C4-2B (cell line): ENCODE results near the gene SLC6A2.
A peak's percentile ranks its signal among the peaks of the same experiment; 100 is the strongest.

Experiments used
- H3K27ac ChIP-seq: fragments of 450-650 bp; 2 replicates; pipeline ENCODE4 v1.5.1; 2017
- ZFX ChIP-seq: fragments of 450-650 bp; IDR thresholded peaks from 2 replicates; pipeline ENCODE4 v1.6.1; 2017
- TF ChIP-seq, protein P1 (sequence below): fragments of 450-650 bp; conservative IDR thresholded peaks from 2 replicates; pipeline ENCODE4 v1.5.1; 2017; ENCODE audit warnings: mild to moderate bottlenecking

The SLC6A2 gene

GRCh38 chr16:55638256-55638655, 17.5 kb upstream of the SLC6A2 start:
- no peak overlapping the region for H3K27ac ChIP-seq
- TF ChIP-seq ZFX: no peak
- TF ChIP-seq, protein P1, sequence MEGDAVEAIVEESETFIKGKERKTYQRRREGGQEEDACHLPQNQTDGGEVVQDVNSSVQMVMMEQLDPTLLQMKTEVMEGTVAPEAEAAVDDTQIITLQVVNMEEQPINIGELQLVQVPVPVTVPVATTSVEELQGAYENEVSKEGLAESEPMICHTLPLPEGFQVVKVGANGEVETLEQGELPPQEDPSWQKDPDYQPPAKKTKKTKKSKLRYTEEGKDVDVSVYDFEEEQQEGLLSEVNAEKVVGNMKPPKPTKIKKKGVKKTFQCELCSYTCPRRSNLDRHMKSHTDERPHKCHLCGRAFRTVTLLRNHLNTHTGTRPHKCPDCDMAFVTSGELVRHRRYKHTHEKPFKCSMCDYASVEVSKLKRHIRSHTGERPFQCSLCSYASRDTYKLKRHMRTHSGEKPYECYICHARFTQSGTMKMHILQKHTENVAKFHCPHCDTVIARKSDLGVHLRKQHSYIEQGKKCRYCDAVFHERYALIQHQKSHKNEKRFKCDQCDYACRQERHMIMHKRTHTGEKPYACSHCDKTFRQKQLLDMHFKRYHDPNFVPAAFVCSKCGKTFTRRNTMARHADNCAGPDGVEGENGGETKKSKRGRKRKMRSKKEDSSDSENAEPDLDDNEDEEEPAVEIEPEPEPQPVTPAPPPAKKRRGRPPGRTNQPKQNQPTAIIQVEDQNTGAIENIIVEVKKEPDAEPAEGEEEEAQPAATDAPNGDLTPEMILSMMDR: no peak

DNA sequence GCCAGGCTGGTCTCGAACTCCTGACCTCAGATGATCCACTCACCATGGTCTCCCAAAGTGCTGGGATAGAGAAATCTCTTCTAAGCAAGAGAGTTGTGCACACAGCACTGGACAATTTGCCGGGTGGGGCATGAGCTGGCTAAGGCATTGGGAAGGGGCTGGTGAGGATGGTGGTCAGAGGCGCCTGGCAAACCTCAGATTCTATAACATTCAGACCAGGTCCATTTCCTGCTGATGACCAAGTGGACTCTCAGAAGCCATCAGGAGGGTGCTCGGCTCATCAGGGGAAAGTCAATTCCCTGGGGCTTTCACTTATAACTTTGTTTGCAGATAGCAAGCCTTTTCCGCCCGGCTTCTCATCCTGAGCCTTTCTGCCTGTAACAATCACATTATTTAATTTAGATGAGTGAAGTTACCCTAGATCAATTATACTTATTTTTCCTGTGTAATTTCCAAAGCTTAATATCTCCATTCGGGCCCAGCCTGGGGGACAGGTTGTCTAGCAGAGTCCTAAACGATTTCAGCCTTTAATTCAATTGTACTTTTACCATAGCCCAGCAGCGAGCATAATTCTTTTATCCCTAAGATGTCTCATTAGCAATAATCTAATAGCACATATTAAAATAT, 15.0 kb upstream of the SLC6A2 start:
- TF ChIP-seq, protein P1: no peak
- TF ChIP-seq ZFX: no peak
- H3K27ac ChIP-seq: no peak overlapping the region

GRCh38 chr16:55641430-55642056, 14.2 kb upstream of the SLC6A2 start:
- TF ChIP-seq, protein P1: no peak
- no peak for TF ChIP-seq ZFX
- H3K27ac ChIP-seq: no peak overlapping the region

DNA sequence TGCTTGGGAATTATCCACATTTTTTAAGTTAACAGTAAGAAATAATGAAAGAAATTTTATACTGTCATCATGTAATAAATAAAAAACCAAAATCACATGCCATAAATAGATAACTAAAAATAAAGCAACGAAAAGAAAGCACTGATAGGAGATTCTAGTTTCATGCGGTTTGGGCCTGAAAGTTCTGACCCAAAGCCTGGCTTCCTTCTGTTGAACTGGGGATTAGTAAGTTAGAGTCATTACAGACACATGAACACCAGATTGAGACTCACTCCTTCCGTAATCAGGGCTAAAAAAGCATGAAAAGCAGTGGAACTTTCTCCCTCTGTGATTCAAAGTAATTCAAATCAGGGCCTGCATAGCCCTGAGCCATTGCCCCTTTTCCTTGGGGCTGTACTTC, 13.2 kb upstream of the SLC6A2 start:
- no peak overlapping the region for H3K27ac ChIP-seq
- TF ChIP-seq ZFX: no peak
- TF ChIP-seq, protein P1: no peak

DNA sequence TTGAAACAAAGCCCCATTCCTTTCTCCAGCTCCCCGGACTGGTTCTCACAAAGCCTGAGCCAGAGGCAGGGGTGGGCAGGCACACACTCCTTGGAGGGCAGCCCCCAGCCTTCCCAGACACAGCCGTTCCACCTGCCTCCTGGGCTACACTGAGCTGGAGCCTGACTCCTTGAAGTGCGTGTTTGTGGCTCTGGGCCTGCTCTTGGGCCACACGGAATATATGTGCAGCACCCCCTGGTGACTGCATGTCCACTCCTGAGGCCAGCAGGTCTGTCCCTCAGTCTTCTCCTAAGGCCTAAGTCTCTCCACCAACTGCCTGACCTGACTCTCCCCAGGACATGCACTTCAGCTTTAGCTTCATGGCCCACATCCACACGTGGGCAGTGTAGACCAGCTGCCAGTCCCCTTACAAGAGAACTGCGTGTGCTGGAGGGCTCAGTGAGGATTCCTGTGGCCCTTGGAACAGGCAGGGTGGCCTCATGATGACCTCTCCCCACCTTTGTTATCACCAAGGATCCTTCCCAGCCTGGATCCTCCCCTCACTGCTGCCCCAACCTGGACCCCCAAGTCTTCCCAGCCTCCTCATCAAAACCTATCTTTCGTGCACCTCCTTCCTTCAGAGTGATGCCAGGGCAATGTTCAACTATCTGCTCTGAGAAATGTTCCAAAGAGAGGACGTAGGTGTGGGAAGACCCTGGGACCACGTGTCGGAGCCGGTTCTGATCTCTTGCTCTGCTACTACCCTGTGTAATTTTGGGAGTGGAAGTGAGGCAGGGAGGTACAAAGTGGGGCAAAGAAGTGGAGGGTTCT, 12.4 kb upstream of the SLC6A2 start:
- TF ChIP-seq, protein P1: peak; percentile 27
- TF ChIP-seq ZFX: no peak
- no peak overlapping the region for H3K27ac ChIP-seq

- H3K27ac ChIP-seq: no peak overlapping the region
- TF ChIP-seq ZFX: no peak
- TF ChIP-seq, protein P1: no peak
These were observed 9.8 kb upstream of the SLC6A2 start for GRCh38 chr16:55645986-55646385.

- TF ChIP-seq, protein P1: no peak
- no peak for TF ChIP-seq ZFX
- H3K27ac ChIP-seq: no peak overlapping the region
These were observed 8.4 kb upstream of the SLC6A2 start for GRCh38 chr16:55647343-55647742.
